Glomerular visceral epithelial cell (primary cell): ENCODE measurements around the gene BCL2.
A peak's percentile ranks its signal among the peaks of the same experiment; 100 is the strongest.

Experiments used
- DNase-seq: peaks from one replicate; pipeline ENCODE4 v3.0.0-alpha.2; 2016; ENCODE audit errors: extremely low spot score

The BCL2 gene

DNA sequence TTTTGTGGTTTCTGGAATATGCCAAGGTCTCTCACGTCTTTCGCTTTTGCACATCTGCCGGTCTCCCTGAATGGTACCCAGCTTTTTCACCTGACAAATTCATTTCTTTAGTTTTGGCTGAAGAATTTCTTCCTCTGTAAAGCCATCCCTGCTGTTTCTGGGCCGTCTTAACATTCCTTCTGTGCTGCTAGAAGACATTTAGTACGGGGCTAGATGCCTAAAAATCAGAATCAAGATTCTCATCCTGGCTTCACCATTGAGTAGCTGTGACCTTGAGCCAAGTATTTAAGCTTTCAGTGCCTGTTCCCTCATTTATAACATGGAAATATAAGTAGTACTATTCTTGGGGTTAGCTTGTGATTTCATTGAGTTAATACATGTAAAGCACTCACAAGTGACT is 6.4 kb upstream of the BCL2 start:
- DNase-seq = no peak

DNA sequence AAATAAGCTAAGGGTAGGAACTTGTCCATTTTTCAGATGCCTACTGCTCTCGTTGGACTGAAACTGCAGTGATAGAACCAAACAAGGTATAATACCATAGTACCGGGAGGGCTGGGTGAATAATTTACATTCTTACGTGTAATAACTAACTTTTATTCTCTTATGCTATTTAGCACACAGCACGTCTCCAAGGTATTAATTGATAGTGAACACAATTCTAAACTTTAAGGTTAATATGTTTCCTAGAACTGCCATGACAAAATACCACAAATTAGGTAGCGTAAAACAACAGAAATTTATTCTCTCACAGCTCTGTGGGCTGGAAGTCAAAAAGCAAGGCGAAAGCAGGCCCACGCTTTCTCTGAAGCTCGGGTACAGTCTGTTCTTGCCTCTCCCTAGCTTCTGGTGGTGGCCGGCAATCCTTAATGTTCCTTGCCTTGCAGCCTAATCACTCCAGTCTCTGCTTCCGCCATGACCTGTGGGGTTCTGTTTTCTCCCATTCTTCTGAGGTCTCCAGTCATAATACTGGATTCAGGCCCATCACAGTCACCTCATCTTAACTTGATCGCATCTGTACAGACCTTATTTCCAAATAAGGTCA is 5.6 kb upstream of the BCL2 start:
- no peak for DNase-seq

GRCh38 chr18:63322908-63323634 is 3.5 kb upstream of the BCL2 start:
- DNase-seq = peak; percentile 67

DNA sequence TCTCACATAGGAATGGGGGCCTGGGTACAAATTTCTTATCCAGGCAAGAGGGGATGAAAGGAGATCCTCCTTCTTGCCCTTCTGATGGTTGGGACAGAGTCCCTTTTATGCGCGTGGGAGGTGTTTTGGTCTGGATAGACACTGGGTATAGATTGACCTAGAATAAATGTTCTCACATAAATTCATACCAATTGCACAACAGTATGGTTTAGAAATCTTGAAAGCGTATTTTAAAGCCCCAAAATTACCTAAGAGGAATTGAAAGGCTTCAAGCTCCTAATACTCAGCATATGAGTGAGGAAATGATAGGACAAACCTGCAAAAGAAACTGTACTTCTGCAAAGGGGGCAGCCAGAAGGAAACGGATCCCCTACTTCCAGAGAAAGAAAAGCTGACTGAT is 2.6 kb upstream of the BCL2 start:
- DNase-seq = no peak

DNA sequence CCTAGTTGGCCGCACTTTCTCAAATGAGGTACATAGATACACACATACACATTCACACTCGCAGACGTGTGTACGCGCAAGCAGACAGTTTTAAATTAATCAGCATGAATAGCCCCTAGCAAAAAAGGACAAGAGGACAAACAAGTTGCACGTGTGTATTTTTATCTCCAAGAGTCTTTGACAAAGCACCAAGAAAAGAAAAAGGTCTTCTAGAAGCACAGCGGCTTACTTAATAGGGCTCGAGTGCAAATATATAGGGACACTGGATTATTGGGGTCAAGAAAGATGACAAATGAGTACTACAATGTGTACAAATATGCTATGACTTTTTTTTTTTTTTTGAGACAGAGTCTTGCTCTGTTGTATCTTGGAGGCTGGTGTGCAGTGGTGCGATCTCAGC is 1.7 kb upstream of the BCL2 start:
- DNase-seq = no peak

DNA sequence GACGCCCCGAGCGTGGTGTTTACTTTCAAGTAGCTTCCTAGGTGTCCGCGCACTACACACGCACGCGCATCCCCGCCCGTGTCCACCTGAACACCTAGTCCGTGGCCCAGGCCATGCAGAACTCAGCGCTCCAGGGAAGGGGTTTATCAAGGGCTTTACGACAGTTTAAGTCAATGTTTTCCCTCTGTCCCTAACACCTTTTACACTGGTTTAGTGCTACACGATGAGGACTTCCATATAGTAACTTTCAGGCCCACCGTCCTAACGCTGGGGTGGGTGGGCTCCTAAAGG is 1.4 kb upstream of the BCL2 start:
- no peak for DNase-seq

- DNase-seq = peak; percentile 85
Measured at GRCh38 chr18:63320123-63320974, 780 bp upstream of the BCL2 start.

GRCh38 chr18:63318889-63319382 is 633 bp downstream of the BCL2 start:
- DNase-seq = no peak

DNA sequence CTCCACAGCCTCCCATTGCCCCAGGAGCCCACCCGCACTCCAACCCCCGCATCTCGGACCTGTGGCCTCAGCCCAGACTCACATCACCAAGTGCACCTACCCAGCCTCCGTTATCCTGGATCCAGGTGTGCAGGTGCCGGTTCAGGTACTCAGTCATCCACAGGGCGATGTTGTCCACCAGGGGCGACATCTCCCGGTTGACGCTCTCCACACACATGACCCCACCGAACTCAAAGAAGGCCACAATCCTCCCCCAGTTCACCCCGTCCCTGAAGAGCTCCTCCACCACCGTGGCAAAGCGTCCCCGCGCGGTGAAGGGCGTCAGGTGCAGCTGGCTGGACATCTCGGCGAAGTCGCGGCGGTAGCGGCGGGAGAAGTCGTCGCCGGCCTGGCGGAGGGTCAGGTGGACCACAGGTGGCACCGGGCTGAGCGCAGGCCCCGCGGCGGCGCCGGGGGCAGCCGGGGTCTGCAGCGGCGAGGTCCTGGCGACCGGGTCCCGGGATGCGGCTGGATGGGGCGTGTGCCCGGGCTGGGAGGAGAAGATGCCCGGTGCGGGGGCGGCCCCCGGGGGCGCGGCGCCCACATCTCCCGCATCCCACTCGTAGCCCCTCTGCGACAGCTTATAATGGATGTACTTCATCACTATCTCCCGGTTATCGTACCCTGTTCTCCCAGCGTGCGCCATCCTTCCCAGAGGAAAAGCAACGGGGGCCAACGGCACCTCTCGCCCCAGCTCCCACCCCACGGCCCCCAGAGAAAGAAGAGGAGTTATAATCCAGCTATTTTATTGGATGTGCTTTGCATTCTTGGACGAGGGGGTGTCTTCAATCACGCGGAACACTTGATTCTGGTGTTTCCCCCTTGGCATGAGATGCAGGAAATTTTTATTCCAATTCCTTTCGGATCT is 1.3 kb downstream of the BCL2 start:
- peak; percentile 67 for DNase-seq

DNA sequence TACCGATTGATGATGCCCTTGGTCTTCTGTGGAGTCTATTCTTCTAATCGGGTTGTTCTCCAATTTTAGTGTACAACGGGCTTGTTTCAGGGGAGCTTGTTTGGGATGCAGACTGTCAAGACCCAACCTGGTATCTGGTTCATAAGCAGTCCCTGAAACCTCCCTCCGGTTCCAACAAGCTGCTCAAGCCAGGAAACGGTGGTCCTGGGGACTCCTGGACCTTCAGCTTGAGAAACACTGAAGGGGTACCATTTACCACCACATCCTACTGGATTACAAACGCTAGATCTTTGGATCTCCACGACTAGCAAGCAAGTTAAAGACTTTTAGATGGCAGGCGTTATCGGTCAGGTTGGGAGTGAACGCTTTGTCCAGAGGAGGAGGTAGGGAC is 2.0 kb downstream of the BCL2 start:
- DNase-seq = no peak

GRCh38 chr18:63316612-63317555 is 2.7 kb downstream of the BCL2 start:
- DNase-seq = no peak

DNA sequence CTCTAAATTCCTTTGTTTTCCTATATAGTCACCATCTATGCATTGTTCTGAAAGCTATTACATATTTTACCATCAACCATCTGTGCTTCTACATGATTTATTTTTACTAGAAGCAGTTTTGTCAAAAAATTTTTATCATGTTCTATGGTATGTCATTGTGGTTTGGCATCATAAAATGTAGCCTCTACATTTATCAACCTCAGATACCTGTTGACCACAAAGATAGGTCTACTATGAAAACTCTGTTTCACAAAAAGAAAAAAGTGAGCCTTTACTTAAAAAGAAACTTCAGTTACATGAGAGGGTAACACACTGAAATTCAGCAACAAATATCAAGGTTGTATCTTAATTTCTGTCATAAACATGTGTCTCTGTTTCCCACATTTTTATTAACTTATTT is 3.7 kb downstream of the BCL2 start:
- DNase-seq = no peak

- DNase-seq = no peak
Measured at GRCh38 chr18:63315131-63315662, 4.4 kb downstream of the BCL2 start.

DNA sequence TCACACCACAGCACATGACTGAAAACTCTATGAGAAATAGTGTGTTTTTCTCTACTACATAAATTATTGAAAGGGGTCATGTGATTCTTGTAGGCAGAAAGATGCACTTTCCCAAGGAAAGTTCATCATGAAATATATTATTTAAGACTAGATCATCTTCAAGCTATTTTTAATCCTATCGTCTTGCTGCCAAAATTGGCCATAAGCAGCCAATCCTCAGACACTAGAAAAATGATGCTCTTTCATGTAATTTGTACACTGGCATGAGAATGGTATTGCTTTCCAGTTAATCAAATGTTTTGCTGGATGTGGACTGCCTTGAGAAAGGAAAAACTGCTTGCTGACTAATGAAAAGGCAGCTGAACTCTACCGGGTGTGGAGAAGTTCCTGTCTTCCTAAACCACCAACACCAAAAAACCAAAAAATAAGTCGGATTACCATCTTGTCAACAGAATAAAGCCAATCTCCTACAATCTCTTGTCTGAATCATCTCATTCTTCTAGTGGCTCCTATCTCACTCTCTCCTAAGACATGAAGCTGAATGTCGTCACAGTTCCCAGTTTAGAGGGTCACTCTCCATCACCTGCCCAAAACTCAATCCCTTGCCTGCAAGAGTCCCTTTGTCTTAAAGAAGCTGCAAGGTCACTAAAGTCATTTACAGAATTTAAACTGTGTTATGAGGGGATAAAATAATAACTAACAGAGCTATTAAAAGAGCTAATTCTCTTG is 5.3 kb downstream of the BCL2 start:
- DNase-seq = no peak

- DNase-seq = no peak
Measured at GRCh38 chr18:63313396-63313917, 6.1 kb downstream of the BCL2 start.

DNA sequence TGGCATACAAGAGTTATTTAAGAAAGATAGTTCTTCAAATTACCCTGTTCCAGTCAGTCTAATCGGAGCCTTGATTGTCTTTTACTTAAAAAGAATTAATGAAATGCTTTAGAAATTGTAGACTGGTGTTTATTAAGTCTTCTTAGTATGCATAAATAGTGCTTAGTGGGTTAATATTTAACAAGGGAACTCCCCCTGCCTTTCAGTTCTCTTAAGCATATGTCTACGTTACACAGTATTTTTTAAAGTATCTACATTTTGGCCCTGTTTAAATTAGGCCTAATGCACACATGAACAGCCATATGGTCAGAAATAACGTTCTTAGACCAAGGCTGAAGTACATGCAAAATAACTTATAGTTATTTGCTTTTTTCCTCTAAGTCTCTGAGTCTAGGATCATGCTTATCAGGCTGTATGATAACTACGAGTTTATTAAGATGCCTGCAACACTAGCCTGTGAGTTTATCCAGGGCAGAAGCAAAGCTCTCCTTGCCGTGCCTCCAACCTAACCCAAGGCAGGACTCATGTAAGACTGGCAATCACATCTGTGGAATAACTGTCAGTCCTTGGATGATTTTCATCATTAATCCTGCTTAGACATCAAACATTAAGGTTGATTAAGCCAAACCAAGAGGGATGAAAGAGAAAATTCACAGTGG is 6.7 kb downstream of the BCL2 start:
- no peak for DNase-seq

GRCh38 chr18:63312019-63312409 is 7.6 kb downstream of the BCL2 start:
- no peak for DNase-seq

DNA sequence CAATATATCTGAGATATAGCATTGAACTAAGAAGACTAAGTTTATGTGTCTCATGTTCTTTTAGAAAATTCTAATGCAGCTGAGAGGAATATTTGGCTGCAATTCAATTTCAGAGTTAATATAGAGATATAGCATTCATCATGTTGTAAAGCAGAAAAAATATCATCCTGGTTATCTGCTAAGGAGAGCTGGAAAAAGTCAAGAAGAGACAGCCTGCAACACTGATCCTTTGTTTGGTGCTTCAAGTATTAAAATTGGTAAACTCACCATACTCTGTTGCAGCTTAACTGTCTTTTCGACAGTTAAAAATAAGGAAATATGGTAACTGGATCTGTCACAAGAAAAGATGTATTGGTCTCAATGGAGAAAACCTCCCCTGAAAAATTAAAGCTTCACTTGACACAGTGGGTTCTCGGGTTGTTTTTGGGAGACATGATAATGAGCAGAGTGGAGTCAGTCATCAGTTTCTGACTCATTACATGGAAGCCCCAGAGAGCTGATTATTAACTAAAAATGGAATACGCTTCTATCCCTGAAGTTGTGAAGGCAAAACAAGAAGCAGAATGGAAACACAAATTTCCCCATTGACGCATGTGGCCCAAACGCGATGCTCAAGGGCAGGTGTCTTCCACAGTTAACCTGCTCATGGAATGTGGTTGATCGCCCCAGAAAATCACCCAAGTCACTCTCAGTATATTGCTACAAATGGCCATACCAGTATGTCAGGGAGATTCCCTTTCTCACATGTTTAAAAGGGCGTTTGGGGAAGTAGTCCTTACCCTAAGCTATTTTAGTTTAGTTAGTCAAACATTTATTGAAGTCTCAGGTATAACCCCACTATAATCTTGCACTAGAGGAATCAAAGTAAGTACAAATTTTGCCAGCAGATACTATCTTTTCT is 8.2 kb downstream of the BCL2 start:
- peak; percentile 49 for DNase-seq
